NK-92 treated with Interleukin-12 subunit alpha and Interleukin-12 subunit beta, amount 100 ng/mL, for 24 hours (cell line): ENCODE results near the gene SESN2.

Source experiments
- DNase-seq: peaks from one replicate; lab custom pipeline; 2025; lab: John Stamatoyannopoulos, UW

SESN2 gene

DNA sequence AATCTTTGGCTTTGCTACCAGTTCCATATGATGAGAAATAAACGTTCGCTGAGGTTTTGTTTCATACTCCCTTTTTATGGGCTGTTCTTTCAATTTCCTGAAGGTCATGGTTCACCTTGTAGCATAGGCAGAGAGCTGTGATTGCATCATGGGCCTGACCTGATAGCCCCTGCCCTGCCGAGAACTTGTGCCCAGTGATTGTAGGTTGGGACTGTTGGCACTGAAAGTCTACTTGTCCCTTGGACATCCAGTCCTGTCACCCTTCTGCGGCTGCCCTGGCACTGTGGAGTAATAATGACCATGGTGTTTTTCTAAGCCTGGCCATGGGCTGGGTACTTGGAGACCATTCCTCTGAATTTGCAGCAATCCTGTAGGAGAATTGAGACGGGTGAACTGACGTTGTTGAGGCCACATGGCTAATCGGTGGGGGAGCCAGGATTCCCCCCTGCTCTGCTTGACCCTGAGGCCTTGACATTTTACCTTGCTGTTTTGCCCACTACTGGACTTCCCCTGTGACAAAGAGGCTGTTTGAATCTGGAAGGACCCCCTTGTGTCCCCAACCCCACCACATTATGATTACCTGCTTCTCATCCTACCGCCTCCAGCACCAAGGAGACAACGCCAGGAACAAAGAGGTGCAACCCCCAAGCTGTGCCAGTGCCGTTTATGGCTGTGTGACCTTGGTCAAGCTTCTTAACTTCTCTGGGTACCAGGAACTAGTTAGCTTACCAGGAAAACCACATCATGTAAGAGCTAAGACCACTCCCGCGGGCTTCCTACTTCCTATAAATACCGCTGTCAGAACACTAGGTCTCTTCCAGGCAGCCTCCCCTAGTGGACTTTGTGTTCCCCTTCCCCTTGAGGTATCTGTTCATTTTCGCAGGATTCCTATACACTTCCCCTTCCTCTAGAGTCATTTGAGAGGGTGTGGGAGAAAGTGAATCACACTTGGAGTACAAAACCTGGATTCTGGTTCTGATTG is 23.4 kb downstream of the SESN2 start:
- DNase-seq, result no peak

DNA sequence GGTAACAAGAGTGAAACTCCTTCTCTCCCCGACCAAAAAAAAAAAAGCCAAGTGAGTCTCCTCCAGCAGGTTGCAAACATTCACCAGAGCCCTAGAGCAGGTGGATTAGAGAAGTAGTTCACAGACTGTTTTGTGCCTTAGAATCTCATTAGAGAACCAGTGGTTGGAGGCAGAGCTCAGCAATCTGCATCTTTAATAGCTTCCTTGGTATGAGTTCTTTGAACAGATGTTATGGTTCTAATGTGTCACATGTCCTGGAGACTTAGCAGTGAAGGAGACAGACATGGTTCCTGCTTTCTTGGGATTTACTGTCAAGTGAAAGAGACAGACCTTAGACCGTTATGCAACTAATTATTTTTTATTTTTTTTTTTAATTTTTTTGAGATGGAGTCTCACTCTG is 26.8 kb downstream of the SESN2 start:
- no peak for DNase-seq

DNA sequence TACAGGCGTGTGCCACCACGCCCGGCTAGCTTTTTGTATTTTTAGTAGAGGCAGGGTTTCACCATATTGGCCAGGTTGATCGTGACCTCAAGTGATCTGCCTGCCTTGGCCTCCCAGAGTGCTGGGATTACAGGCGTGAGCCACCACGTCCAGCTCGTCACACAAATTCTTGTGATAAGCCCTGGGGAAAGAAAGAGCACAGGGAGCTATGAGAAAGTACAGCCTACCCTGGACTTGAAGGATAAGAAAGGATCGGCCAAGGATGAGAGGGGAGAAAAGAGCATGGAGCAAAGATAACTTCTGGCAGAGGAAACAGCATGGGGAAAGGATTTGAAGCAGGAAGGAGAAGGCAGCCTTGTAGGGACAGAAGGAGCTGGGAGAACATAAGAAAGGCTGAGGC is 29.2 kb downstream of the SESN2 start:
- DNase-seq, result no peak

DNA sequence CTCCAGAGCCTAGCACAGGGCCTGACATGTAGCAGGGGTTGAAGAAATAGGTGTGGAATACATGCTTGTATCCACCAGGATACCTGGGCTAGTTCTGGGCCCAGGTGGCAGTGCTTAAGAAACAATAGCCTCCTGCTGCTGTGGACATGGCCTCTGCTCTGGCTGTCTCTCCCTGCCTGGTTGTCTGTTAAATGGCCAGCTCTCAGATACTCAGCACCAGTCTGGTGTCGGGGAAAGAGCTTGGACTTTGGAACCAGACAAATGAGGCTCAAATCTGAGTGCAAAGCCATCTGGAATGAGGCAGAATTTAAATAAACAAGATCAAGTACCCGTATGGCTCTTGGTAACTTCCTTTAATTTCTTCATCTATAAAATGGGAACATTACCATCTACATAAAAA is 31.5 kb downstream of the SESN2 start:
- DNase-seq, result no peak

DNA sequence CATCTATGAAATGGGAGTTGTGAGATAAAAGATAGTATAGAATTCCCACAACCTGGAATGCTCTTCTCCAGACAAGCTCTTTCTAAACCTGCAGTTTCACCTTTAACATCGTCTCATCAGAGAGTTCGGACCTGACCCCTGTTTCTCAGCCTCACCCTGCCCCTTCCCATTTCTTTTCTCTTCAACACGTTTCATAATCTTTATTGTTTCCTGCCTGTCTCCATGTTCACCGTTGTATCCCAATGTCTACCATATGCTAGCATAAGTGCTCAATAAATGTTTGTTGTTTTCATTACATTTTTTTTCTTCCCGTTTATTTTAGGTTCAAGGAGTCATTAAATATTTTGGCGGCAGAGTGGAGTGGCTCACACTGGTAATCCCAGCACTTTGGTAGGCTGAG is 32.4 kb downstream of the SESN2 start:
- no peak for DNase-seq

DNA sequence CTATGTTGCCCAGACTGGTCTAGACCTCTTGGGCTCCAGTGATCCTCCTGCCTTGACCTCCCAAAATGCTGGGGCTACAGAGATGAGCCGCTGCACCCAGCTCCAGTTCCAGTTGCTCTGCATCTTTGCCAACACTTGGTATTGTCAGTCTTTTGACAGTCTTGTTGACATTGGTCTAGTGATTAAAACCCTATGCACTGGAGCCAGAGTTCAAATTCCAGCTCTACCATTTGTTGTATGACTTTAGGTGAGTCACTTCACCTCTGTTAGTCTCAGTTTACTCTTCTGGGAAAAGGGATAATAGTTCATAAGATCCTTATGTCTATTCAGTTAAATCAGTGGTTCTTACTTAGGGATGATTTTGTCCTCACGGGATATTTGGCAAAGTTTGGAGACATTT is 36.6 kb downstream of the SESN2 start:
- no peak for DNase-seq

DNA sequence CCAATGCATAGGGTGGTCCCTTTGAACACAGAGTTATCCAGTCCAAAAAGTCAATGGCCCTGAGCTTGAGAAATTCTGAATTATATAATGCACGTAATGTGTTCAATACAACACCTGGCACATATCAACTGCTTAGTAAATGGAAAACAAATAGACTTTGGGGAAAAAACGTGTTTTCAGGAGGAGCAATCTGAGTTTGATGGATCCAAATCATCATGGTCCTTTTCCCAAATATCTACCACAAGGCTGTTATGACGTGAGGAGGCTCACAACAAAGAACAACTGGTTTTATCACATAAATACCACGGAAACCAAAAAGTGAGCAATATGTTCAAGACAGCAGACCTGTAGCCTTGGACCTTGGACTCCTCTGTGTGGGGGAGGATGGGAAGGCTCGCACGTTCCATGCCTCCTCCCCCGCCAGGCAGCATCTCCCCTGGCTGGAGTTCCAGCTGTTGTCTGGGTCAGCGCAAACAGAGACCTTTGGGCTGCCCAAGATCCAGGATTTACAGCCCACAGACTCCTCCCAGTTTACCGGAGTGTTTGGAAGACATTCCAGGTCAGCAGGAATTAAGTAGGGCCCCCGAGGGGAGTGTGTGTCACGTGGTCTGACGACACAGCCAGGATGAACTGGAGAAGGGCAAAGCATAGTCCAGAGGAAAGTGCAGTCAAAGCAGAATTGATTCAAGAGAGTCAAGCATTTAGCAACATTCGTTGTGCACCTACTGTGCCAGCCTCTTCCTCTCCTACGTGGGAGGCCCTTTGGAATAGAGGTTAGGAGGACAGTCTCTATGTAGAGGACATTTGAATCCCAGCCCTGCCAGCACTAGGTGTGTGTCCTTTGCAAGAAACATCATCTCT is 37.3 kb downstream of the SESN2 start:
- DNase-seq, result no peak

DNA sequence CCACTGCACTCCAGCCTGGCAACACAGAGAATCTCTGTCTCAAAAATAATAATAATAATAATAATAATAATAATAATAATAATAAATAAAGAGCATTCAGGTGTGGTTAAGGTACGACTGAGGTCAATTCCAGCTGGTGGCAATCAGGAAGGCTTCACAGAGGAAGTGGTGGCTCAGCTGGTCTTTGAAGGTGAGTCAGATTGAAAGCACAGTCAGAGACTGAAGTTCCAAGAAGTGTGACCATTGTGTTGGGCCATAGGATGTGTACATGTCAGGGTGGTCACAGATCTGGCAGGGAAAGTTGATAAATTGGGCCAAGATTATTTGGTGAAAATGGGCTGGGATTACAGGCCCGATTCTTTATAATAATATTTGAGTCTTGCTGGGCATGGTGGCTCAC is 38.5 kb downstream of the SESN2 start:
- DNase-seq, result peak; percentile 15

DNA sequence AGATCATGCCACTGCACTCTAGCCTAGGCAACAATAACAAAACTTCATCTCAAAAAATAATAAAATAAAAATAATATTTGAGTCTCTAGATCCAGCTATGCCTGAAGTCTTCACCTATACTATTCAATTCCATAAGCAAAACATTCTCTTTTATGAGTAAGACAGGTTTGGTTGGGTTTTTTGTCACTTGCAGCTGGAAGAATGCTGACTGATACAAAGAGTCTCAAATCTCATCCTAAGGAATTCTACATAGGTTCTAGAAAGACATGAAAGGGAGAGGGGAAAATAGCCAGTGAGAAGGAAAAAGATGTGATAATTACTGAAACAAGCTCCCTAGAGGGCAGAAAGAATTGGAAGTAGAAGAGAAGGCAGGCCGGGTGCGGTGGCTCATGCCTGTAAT is 39.1 kb downstream of the SESN2 start:
- DNase-seq, result no peak

DNA sequence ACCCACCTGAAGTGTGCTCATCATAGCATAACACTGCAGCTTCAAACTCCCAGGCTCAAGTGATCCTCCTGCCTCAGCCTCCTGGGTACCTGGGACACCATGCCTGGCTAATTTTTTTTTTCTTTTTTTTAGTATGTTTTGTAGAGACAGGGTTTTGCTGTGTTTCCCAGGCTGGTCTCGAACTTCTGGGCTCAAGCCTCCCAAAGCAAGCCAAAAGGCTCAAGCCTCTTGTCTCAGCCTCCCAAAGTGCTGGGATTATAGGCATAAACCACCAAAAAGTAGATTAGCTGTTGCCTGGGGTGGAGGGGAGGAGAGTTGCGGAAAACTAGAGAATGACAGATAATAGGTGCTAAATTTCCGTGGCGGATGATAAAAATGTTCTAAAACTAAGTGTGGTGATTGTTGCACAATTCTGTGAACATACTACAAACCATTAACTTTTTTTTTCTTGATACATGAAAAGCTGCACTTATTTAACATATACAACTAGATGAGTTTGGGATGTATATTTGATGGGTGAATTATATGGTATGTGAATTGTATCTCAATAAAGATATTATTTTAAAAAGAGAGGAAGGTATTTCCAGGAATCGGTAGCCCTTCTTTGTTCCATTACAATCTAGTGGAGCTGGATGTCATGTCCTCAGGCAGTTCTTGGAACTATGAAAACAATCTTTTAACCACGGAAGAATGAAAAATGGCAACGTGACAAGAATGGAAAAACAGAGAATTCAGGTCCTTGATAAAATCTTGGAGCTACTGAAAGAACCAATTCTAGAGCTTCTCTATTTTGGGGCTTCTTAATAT is 42.3 kb downstream of the SESN2 start:
- DNase-seq, result no peak

DNA sequence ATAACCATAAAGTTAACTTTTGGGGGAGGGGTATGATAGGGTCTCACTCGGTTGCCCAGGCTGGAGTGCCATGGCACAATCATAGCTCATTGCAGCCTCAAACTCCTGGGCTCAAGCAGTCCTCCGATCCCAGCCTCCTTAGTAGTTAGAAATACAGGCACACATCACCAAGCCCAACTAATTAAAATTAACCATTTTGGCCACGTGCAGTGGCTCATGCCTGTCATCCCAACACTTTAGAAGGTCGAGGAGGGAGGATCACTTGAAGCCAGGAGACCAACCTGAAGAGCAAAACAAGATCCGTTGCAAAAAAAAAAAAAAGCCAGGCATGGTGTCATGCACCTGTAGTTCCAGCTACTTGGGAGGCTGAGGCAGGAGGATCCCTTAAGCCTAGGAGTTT is 42.9 kb downstream of the SESN2 start:
- no peak for DNase-seq

DNA sequence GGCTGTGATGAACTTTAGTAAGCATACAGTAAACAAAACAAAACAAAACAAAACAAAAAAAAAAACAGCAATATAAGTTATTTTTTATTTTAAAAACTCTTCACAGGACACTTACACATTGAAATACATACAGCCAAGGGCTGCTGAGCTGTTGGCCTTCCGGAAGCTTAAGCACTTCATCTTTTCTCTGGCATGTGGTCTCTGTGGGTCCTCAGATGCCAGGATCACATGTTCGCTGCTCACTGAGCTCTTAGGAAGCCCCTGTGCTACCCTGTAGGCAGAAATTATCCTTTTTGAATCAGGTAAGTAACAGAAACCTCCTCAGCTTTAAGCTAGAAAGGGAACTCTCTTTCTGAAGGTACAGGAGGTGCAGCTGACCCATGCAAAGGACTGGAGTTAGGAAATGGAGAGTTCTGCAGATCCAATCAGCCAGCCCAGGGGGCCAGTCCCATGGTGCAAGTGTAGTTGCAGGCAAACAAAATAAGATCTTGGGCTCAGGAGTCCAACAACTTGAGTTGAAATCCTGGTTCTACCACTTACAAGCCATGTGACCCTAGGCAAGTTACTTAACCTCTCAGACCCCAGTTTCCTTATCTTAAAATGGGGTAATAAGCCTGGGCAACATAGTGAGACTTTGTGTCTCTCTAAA is 47.1 kb downstream of the SESN2 start:
- no peak for DNase-seq

DNA sequence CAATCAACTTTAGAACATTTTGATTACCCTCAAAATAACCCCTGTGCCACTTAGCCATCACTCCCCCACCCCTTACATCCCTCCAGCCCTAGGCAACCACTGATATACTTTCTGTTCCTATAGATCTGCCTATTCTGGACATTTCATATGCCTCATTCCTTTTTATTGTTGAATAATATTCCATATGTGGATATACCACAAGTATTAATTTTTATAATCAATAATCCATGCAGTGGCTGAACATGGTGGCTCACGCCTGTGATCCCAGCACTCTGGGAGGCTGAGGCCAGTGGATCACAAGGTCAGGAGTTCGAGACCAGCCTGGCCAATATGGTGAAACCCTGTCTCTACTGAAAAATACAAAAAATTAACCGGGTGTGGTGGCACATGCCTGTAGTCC is 49.4 kb downstream of the SESN2 start:
- no peak for DNase-seq

DNA sequence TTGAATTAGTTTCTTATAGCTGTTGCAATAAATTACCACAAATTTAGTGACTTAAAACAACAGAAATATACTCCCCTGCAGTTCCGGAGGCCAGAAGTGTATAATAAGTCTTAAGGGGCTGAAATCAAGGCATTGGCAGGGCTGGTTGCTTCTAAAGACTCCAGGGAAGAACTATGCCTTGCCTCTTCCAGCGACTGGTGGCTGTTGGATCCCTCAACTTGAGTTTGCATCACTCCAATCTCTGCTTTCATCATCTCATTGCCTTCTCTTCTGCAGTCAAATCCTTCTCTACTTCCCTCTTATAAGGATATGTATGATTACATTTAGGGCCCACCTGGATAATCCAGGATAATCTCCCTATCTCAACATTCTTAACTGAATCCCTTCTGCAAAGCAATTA is 50.4 kb downstream of the SESN2 start:
- no peak for DNase-seq

DNA sequence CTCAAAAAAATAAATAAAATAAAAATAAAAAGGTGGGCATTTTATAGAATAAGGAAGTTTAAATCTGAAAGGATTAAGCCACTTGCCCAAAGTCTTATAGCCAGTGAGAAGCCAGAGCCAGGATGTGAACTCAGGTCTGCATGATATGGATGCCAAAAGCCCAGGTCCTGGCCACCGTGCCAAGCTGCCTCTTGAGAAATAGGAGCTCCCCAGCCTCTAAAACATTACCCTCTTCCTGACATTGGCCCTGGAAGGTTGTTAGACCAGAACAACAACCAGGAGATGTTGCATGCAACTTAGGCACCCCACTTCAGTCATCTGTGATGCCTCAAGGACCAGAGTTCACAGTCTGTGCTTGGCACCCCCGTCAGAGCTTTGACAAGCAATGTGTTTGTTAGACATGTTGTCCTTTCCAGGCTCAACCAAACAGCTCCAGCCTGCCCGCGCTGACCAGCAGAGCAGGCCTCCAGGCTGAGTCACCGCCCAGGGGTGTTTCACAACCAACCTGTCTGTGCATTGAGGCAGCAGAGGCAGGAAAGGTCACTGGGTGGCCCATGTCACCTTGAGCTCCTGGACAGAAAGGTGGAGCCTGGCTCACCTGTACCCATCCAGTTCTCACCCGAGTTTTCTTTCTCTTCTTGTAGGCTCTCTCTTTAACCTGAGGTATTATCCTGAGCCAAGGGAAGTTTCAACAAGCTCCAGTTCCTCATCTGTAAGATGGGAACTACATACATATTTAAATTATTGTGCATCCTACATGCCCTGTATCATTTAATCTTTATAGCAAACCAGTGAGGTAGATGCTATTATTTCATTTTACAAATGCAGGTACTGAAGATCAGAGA is 54.6 kb downstream of the SESN2 start:
- DNase-seq, result no peak

DNA sequence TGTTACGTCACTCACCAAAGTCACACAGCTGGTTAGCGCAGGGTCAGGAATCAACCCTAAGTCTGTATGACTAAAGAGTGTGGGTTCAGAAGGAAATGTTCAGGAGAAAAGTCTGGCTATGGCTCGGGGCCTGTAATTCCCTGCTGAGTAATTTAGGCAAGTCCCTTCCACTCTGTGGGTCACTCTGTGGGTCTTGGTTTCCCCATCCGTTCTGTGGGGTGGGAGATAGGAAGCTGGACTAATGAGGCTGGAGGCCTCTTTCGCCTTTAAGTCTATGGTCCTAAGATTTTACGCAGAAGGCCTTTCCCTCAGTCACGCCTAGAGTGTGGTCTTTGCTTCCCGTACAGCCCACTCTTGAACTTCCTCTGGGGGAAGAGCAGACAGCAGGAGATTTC is 55.2 kb downstream of the SESN2 start:
- no peak for DNase-seq

DNA sequence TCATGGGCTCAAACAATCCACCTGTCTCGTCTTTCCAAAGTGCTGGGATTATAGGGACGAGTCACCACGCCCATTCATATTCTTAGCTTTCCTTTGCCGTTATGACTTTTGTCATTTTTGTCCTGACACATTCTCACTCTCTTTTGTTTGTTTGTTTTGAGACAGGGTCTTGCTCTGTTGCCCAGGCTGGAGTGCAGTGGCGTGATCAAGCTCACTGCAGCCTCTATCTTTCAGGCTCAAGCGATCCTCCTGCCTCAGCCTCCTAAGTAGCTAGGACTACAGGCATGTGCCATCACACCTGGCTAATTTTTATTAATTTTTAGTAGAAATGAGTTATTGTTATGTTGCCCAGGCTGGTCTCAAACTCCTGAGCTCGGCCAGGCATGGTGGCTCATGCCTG is 57.7 kb downstream of the SESN2 start:
- no peak for DNase-seq

DNA sequence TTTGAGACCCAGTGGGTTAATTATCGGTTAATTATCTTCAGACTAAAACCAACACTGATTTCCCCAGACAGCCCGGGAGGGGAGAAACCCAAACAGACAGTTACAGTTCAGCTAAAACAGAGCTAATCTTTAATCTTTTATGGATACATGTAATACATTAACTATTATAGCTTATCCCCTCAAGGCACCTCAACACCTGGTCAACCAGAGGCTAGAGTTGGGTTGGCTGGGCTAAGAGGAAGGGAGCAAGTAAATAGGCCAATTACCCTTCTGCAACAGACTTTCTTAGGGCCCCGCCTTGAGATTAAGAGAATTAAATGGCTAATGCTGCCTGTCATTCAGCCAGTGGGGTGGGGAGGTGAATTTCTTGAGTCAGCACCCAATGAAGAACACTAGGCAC is 62.9 kb downstream of the SESN2 start:
- no peak for DNase-seq

DNA sequence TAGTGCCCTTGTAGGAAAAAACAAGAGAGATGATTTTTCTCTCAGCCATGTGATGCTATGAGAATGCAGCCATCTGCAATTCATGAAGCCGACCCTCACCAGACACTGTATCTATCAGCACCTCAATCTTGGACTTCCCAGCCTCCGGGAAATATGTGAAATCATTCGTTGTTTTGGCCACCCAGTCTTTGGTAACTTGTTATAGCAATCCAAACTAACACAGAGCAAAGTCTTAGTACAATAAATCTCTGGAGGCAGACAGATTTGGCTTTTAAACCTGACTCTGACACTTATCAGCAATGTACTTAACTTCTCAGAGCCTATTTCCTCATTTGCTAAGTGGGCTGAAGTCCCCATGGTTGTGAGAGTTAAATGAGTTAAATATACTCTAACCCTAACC is 64.4 kb downstream of the SESN2 start:
- no peak for DNase-seq

DNA sequence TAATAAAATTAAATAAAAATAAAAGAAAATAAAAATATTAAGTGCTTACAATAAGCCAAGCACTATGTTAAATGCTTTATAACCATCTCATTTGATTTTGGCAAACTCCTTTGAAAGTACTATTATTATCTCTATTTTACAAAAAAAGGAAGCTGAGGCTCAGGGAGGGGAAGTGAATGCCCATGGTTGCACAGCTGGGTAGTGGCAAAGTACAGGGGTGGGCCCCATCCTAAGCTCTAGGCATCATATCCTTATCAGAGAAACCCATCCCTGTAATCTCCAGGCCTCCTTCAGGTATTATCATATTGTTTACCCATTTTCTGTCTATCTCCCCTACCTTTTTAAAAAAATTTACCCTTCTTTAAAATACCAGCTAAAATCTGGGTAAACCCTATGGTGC is 67.2 kb downstream of the SESN2 start:
- no peak for DNase-seq

DNA sequence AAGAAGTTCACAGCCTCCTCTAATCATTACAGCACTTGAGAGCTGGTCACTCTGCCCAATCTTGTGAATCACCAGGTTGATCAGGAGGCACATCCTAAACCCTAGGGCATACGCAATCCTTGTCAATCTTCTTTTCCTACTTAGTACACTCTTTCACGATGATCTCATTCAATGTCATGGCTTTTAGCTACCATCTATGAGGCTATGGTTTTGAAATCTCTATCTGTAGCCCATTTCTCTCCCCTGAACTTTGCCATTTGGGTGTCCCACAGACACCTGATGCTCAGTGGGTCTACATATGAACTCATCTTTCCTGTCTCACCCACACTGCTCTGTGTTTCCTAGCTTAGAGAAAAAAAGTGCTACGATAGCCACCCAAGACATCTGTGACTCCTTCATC is 67.7 kb downstream of the SESN2 start:
- no peak for DNase-seq
